Testis (tissue), 2 donors: ENCODE measurements around the gene CHD5.

ENCODE experiments used
- CTCF ChIP-seq, 3 experiments: fragments of 450-650 bp in 2 of 3; fragments of 200-600 bp in 1 of 3; sonication (generic) in 1 of 3; IDR thresholded peaks; one replicate each; pipeline ENCODE4 v1.5.1; 2016 to 2019; ENCODE audit warnings: antibody characterized with exemption in 3 of 3, mild to moderate bottlenecking in 2 of 3, moderate library complexity in 1 of 3
- POLR2A ChIP-seq: fragments of 450-650 bp; IDR thresholded peaks from one replicate; pipeline ENCODE4 v1.6.1; 2017; ENCODE audit warnings: antibody characterized with exemption, mild to moderate bottlenecking, moderate library complexity

GRCh38 chr1:6093071-6093470 lies 87.0 kb downstream of the CHD5 start:
- no peak for TF ChIP-seq POLR2A
- no peak for TF ChIP-seq CTCF (IDR thresholded peaks at IDR 0.05)
